ENCODE measurements around the gene TAAR6.

GRCh38 chr6:132526461-132526860 lies 43.7 kb upstream of the TAAR6 start:
- TF ChIP-seq CTCF (conservative IDR thresholded peaks at IDR 0.05) = no peak
- TF ChIP-seq EZH2 (IDR thresholded peaks at IDR 0.05; ENCODE audit: low read depth) = no peak

All from PC-9 (cell line).